Measurements from ENCODE around the gene OTOF.

- TF ChIP-seq EP300 (IDR thresholded peaks at IDR 0.05; ENCODE audit: borderline replicate concordance) (no peak), TAF1 (IDR thresholded peaks at IDR 0.05; ENCODE audit: low read depth) (no peak), FOXM1 (IDR thresholded peaks at IDR 0.05; ENCODE audit: borderline replicate concordance, low read depth) (no peak), ZBTB7A (IDR thresholded peaks at IDR 0.05; ENCODE audit: low read depth) (no peak), USF1 (IDR thresholded peaks at IDR 0.05) (no peak)
- TF ChIP-seq, protein P1, sequence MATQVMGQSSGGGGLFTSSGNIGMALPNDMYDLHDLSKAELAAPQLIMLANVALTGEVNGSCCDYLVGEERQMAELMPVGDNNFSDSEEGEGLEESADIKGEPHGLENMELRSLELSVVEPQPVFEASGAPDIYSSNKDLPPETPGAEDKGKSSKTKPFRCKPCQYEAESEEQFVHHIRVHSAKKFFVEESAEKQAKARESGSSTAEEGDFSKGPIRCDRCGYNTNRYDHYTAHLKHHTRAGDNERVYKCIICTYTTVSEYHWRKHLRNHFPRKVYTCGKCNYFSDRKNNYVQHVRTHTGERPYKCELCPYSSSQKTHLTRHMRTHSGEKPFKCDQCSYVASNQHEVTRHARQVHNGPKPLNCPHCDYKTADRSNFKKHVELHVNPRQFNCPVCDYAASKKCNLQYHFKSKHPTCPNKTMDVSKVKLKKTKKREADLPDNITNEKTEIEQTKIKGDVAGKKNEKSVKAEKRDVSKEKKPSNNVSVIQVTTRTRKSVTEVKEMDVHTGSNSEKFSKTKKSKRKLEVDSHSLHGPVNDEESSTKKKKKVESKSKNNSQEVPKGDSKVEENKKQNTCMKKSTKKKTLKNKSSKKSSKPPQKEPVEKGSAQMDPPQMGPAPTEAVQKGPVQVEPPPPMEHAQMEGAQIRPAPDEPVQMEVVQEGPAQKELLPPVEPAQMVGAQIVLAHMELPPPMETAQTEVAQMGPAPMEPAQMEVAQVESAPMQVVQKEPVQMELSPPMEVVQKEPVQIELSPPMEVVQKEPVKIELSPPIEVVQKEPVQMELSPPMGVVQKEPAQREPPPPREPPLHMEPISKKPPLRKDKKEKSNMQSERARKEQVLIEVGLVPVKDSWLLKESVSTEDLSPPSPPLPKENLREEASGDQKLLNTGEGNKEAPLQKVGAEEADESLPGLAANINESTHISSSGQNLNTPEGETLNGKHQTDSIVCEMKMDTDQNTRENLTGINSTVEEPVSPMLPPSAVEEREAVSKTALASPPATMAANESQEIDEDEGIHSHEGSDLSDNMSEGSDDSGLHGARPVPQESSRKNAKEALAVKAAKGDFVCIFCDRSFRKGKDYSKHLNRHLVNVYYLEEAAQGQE (IDR thresholded peaks at IDR 0.05; ENCODE audit: low read depth) = no peak
Measured at GRCh38 chr2:26475037-26475436, 2.9 kb downstream of the OTOF start.

Measured in Ishikawa (cell line).